ENCODE measurements around the gene HCST.

- no peak for TF ChIP-seq CTCF (IDR thresholded peaks at IDR 0.05)
- no peak for TF ChIP-seq POLR2A (IDR thresholded peaks at IDR 0.05)
Measured at GRCh38 chr19:35890113-35890650, 12.1 kb upstream of the HCST start.
